ENCODE results near the gene SDR42E1. TPM values are rescaled to one million over a fixed set of nuclear protein-coding genes. Genes with fewer than 3 reads are reported as not detected.

The SDR42E1 gene
- total RNA-seq, 2 donors from 2014 or later: 5.5 to 7.2 TPM

- Histone ChIP-seq H3K27me3 (replicated peaks; ENCODE audit: insufficient read depth) (no peaks in the 10 kb centered on the region), H3K27ac (no peak overlapping the region), H3K4me3 (no peak overlapping the region), H3K9me3 (no peaks in the 10 kb centered on the region), H3K36me3 (no peaks in the 10 kb centered on the region), H3K4me1 (replicated peaks) (no peaks in the 10 kb centered on the region)
- intact Hi-C loops (cut with DNase I): no loop called here
- DNase-seq (ENCODE audit: low spot score): no peak
- WGBS: 93% methylated on average over 3 of the region's 3 CpGs
- TF ChIP-seq POLR2AphosphoS5 (IDR thresholded peaks at IDR 0.05) (no peak), POLR2A (IDR thresholded peaks at IDR 0.05) (no peak)
- TF ChIP-seq, protein P1, sequence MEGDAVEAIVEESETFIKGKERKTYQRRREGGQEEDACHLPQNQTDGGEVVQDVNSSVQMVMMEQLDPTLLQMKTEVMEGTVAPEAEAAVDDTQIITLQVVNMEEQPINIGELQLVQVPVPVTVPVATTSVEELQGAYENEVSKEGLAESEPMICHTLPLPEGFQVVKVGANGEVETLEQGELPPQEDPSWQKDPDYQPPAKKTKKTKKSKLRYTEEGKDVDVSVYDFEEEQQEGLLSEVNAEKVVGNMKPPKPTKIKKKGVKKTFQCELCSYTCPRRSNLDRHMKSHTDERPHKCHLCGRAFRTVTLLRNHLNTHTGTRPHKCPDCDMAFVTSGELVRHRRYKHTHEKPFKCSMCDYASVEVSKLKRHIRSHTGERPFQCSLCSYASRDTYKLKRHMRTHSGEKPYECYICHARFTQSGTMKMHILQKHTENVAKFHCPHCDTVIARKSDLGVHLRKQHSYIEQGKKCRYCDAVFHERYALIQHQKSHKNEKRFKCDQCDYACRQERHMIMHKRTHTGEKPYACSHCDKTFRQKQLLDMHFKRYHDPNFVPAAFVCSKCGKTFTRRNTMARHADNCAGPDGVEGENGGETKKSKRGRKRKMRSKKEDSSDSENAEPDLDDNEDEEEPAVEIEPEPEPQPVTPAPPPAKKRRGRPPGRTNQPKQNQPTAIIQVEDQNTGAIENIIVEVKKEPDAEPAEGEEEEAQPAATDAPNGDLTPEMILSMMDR (IDR thresholded peaks at IDR 0.05): no peak
Observed at GRCh38 chr16:82055117-82055516, 43.8 kb upstream of the SDR42E1 start.

DNA sequence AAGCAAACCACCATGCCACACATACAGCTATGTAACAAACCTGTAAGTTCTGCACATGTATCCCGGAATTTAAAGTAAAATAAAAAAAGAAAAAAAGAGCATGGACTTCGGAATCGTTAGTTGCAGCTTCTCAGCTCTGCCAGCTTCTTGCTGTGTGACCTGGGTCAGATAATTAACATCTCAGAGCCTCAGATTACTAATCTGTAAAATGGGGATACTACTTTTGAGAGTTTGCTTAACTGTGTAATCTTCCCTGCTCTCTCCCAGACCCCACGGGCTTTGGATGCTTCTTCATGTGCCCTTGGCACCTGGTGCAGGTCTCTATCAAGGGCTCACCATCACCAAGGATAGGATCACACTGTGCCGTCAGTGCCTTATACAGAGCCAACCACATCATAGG lies 40.4 kb upstream of the SDR42E1 start:
- no peaks in the 10 kb centered on the region for H3K9me3 ChIP-seq
- no peaks in the 10 kb centered on the region for H3K4me1 ChIP-seq (replicated peaks)
- H3K27ac ChIP-seq: no peak overlapping the region
- WGBS: 81% methylated on average over 5 of the region's 5 CpGs
- no peak for DNase-seq (ENCODE audit: low spot score)
- TF ChIP-seq, protein P1 (IDR thresholded peaks at IDR 0.05): no peak
- no peak for TF ChIP-seq POLR2A (IDR thresholded peaks at IDR 0.05)
- TF ChIP-seq POLR2AphosphoS5 (IDR thresholded peaks at IDR 0.05): no peak
- no peaks in the 10 kb centered on the region for H3K27me3 ChIP-seq (replicated peaks; ENCODE audit: insufficient read depth)
- no peaks in the 10 kb centered on the region for H3K36me3 ChIP-seq
- intact Hi-C loops (cut with DNase I): no loop called here
- no peak overlapping the region for H3K4me3 ChIP-seq

DNA sequence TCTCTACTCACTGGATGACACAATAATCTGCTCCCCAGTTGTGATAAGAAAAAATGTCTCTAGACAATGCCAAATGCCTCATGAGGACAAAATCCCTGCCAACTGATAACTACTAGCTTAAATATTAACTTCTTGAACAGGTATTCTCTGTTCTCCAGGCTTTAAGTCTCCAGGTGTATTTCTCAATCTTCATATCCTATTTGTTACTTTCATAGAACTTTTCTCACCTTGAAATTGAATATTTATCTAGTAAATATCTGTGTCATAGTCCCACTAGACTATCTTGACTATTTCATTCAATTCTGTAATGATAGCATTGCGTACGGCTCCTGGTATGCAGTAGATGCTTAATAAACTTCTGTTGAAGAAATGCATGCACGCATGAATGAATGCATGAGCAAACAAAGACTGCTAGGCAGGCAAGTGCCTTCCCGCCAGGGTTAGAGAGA lies 39.7 kb upstream of the SDR42E1 start:
- no peak overlapping the region for H3K4me3 ChIP-seq
- H3K27me3 ChIP-seq (replicated peaks; ENCODE audit: insufficient read depth): no peaks in the 10 kb centered on the region
- WGBS: 96% methylated on average over 4 of the region's 4 CpGs
- no peaks in the 10 kb centered on the region for H3K9me3 ChIP-seq
- DNase-seq (ENCODE audit: low spot score): no peak
- TF ChIP-seq POLR2A (IDR thresholded peaks at IDR 0.05) (no peak), POLR2AphosphoS5 (IDR thresholded peaks at IDR 0.05) (no peak)
- TF ChIP-seq, protein P1 (IDR thresholded peaks at IDR 0.05): no peak
- no peak overlapping the region for H3K27ac ChIP-seq
- intact Hi-C loops (cut with DNase I): no loop called here
- H3K4me1 ChIP-seq (replicated peaks): no peaks in the 10 kb centered on the region
- H3K36me3 ChIP-seq: no peaks in the 10 kb centered on the region

- Histone ChIP-seq H3K4me3 (no peak overlapping the region), H3K36me3 (no peaks in the 10 kb centered on the region), H3K27me3 (replicated peaks; ENCODE audit: insufficient read depth) (no peaks in the 10 kb centered on the region), H3K9me3 (no peaks in the 10 kb centered on the region), H3K27ac (no peak overlapping the region), H3K4me1 (replicated peaks) (no peaks in the 10 kb centered on the region)
- TF ChIP-seq, protein P1 (IDR thresholded peaks at IDR 0.05): no peak
- no peak for TF ChIP-seq POLR2AphosphoS5 (IDR thresholded peaks at IDR 0.05)
- TF ChIP-seq POLR2A (IDR thresholded peaks at IDR 0.05): no peak
- intact Hi-C loops (cut with DNase I): no loop called here
- WGBS: 75% methylated on average over 3 of the region's 3 CpGs
- DNase-seq (ENCODE audit: low spot score): no peak
Observed at GRCh38 chr16:82050506-82050905, 39.2 kb upstream of the SDR42E1 start.

DNA sequence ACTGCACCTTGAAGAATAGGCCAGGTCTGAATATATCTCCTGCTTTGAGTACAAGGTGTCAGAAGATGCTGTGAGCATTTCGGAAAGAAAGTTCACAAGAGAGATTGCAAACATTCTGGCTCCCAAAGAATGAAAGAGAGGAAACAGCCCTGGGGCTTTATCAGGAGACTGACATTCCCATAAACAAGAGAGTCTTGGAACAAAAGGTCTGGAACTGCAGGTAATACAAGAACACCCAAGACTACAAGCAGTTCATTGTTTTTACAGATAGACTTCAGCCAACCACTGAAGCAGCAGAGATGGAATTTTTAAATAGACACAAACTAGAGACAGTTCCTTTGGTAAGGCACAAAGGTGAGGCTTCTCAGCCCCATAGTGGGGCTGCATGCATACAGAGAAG lies 38.2 kb upstream of the SDR42E1 start:
- H3K27ac ChIP-seq: no peak overlapping the region
- H3K4me1 ChIP-seq (replicated peaks): no peaks in the 10 kb centered on the region
- H3K36me3 ChIP-seq: no peaks in the 10 kb centered on the region
- intact Hi-C loops (cut with DNase I): no loop called here
- WGBS: 28% methylated on average over 1 of the region's 1 CpG
- no peak overlapping the region for H3K4me3 ChIP-seq
- peaks cover 1% of the 10 kb centered on the region for H3K27me3 ChIP-seq (replicated peaks; ENCODE audit: insufficient read depth)
- TF ChIP-seq, protein P1 (IDR thresholded peaks at IDR 0.05): no peak
- TF ChIP-seq POLR2A (IDR thresholded peaks at IDR 0.05) (no peak), POLR2AphosphoS5 (IDR thresholded peaks at IDR 0.05) (peak; percentile 51)
- no peaks in the 10 kb centered on the region for H3K9me3 ChIP-seq
- DNase-seq (ENCODE audit: low spot score): peak; percentile 56
